WTC11 (cell line): ENCODE results near the gene MED27. TPM values are rescaled to one million over a fixed set of nuclear protein-coding genes. Genes with fewer than 3 reads are reported as not detected.

Source experiments
- ATAC-seq: fragments of 200-7000 bp; cut with Tn5 transposase; 2 replicates; pipeline ENCODE4 v1.10.0; 2021; ENCODE audit warnings: mild to moderate bottlenecking, moderate library complexity
- CTCF ChIA-PET: fragments of 300-600 bp; sonication (Branson Sonifier 250); formaldehyde crosslinking; loops from one replicate; lab custom pipeline; 2021; ENCODE audit warnings: antibody characterized with exemption; lab: Charles Lee
- POLR2A ChIA-PET: fragments of 350-600 bp; sonication (Branson Sonifier 250); formaldehyde crosslinking; loops from one replicate; lab custom pipeline; 2021; ENCODE audit warnings: antibody characterized with exemption; lab: Charles Lee
- DNase-seq: peaks from one replicate; pipeline ENCODE4 v3.0.0; 2021; ENCODE audit warnings: low spot score
- H3K27ac Mint-ChIP-seq: 2 replicates; pipeline ENCODE4 v1.8.0; 2021; ENCODE audit warnings: mixed read lengths
- H3K27me3 Mint-ChIP-seq: 2 replicates; pipeline ENCODE4 v1.8.0; 2021; ENCODE audit warnings: low read depth, mild to moderate bottlenecking, moderate library complexity, mixed read lengths
- H3K36me3 Mint-ChIP-seq: 2 replicates; pipeline ENCODE4 v1.8.0; 2021; ENCODE audit warnings: mixed read lengths
- H3K4me1 Mint-ChIP-seq: 2 replicates; pipeline ENCODE4 v1.8.0; 2022; ENCODE audit warnings: mixed read lengths
- H3K4me3 Mint-ChIP-seq: 2 replicates; pipeline ENCODE4 v1.8.0; 2021; ENCODE audit warnings: mild to moderate bottlenecking, moderate library complexity, mixed read lengths
- H3K9me3 Mint-ChIP-seq: 2 replicates; pipeline ENCODE4 v1.8.0; 2021; ENCODE audit warnings: mixed read lengths
- AR ChIP-seq: fragments of 250-450 bp; sonication (Bioruptor Pico); IDR thresholded peaks from 2 replicates; pipeline ENCODE4 v1.9.0; 2021; ENCODE audit warnings: mild to moderate bottlenecking
- ATF6 ChIP-seq: sonication (generic); formaldehyde crosslinking; IDR thresholded peaks from 2 replicates; pipeline ENCODE4 v1.8.1; 2023; ENCODE audit warnings: mild to moderate bottlenecking, missing genetic modification reagents
- E2F1 ChIP-seq: sonication (generic); formaldehyde crosslinking; IDR thresholded peaks from 2 replicates; pipeline ENCODE4 v1.8.0; 2022; ENCODE audit warnings: mild to moderate bottlenecking, missing genetic modification reagents
- ESRRA ChIP-seq: sonication (generic); formaldehyde crosslinking; IDR thresholded peaks from 2 replicates; pipeline ENCODE4 v1.8.1; 2022; ENCODE audit warnings: mild to moderate bottlenecking, missing genetic modification reagents, borderline replicate concordance
- GRHL2 ChIP-seq: fragments of 250-450 bp; sonication (Bioruptor Pico); IDR thresholded peaks from 2 replicates; pipeline ENCODE4 v1.8.0; 2022; ENCODE audit warnings: mild to moderate bottlenecking, moderate library complexity; ENCODE audit not compliant: insufficient replicate concordance, severe bottlenecking
- JUN ChIP-seq: sonication (generic); formaldehyde crosslinking; IDR thresholded peaks from 2 replicates; pipeline ENCODE4 v1.8.0; 2023; ENCODE audit warnings: mild to moderate bottlenecking, missing genetic modification reagents
- KAT7 ChIP-seq: sonication (generic); formaldehyde crosslinking; IDR thresholded peaks from 2 replicates; pipeline ENCODE4 v1.8.1; 2023; ENCODE audit warnings: missing genetic modification reagents, mild to moderate bottlenecking, borderline replicate concordance
- MYBL2 ChIP-seq: sonication (generic); formaldehyde crosslinking; IDR thresholded peaks from 2 replicates; pipeline ENCODE4 v1.8.1; 2023; ENCODE audit warnings: mild to moderate bottlenecking, moderate library complexity, missing genetic modification reagents
- NFE2L1 ChIP-seq: sonication (generic); formaldehyde crosslinking; IDR thresholded peaks from 2 replicates; pipeline ENCODE4 v1.8.1; 2023; ENCODE audit warnings: missing genetic modification reagents
- NFYB ChIP-seq: sonication (generic); formaldehyde crosslinking; conservative IDR thresholded peaks from 2 replicates; pipeline ENCODE4 v1.8.0; 2022; ENCODE audit warnings: low read depth, missing genetic modification reagents
- SMAD3 ChIP-seq: sonication (generic); formaldehyde crosslinking; IDR thresholded peaks from 2 replicates; pipeline ENCODE4 v1.8.0; 2022; ENCODE audit warnings: missing genetic modification reagents, mild to moderate bottlenecking, borderline replicate concordance
- ZBTB21 ChIP-seq: sonication (generic); formaldehyde crosslinking; IDR thresholded peaks from 2 replicates; pipeline ENCODE4 v1.8.1; 2023; ENCODE audit warnings: mild to moderate bottlenecking, missing genetic modification reagents, borderline replicate concordance
- ZNF138 ChIP-seq: sonication (generic); formaldehyde crosslinking; conservative IDR thresholded peaks from 2 replicates; pipeline ENCODE4 v1.8.1; 2022; ENCODE audit warnings: mild to moderate bottlenecking, moderate library complexity, missing genetic modification reagents
- ZNF232 ChIP-seq: sonication (generic); formaldehyde crosslinking; IDR thresholded peaks from 2 replicates; pipeline ENCODE4 v1.8.0; 2022; ENCODE audit warnings: mild to moderate bottlenecking, missing genetic modification reagents
- ZNF263 ChIP-seq: sonication (generic); formaldehyde crosslinking; IDR thresholded peaks from 2 replicates; pipeline ENCODE4 v1.8.1; 2022; ENCODE audit warnings: low read depth, mild to moderate bottlenecking, moderate library complexity, missing genetic modification reagents
- ZNF532 ChIP-seq: fragments of 250-450 bp; sonication (Bioruptor Pico); IDR thresholded peaks from 2 replicates; pipeline ENCODE4 v1.9.0; 2021; ENCODE audit warnings: mild to moderate bottlenecking, borderline replicate concordance
- total RNA-seq: library from RNA; stranded (reverse); gene quantifications from 3 replicates; pipeline ENCODE4 v1.2.3, GENCODE V29; 2021

Gene MED27
- total RNA-seq, 1 experiment from 2014 or later: 27.9 TPM

- TF ChIP-seq ATF6: no peak
- TF ChIP-seq, all 79 proteins: peak for 0
These were observed 839 bp downstream of the MED27 start (continued) for GRCh38 chr9:132078699-132079356.

- no peaks in the 10 kb centered on the region; the same call in 1 of the 2 replicates for H3K27me3 Mint-ChIP-seq
- H3K9me3 Mint-ChIP-seq: no peaks in the 10 kb centered on the region
- peaks cover 17% of the 10 kb centered on the region for H3K4me1 Mint-ChIP-seq
- no peak for ATAC-seq
- TF ChIP-seq KAT7 (CRISPR knock-in tag) (no peak), ZNF532 (CRISPR knock-in tag) (no peak), NFYB (CRISPR knock-in tag) (no peak), NFE2L1 (CRISPR knock-in tag) (no peak), ESRRA (no peak), ZNF138 (CRISPR knock-in tag) (no peak), E2F1 (CRISPR knock-in tag) (no peak), GRHL2 (CRISPR knock-in tag) (no peak), ZBTB21 (CRISPR knock-in tag) (no peak), JUN (no peak), AR (no peak), SMAD3 (CRISPR knock-in tag) (no peak), ZNF263 (CRISPR knock-in tag) (no peak), MYBL2 (CRISPR knock-in tag) (no peak), ZNF232 (no peak)
- peaks cover 3% of the 10 kb centered on the region for H3K36me3 Mint-ChIP-seq
- DNase-seq: no peak
- H3K4me3 Mint-ChIP-seq: peak overlapping the region; percentile 95
- no peak overlapping the region for H3K27ac Mint-ChIP-seq
- CTCF ChIA-PET: no interaction called here
- POLR2A ChIA-PET: no interaction called here
These were observed 1.6 kb downstream of the MED27 start for GRCh38 chr9:132077881-132078698.
